ENCODE results near the gene ARHGEF11. TPM values are rescaled to one million over a fixed set of nuclear protein-coding genes. Genes with fewer than 3 reads are reported as not detected.

Gene ARHGEF11
- total and polyA plus RNA-seq, 9 of the 15 experiments (the other 6 are each of a cell fraction or from before 2014, with no cell fraction given), result 0.14 to 15.5 (median 9.0) TPM

DNA sequence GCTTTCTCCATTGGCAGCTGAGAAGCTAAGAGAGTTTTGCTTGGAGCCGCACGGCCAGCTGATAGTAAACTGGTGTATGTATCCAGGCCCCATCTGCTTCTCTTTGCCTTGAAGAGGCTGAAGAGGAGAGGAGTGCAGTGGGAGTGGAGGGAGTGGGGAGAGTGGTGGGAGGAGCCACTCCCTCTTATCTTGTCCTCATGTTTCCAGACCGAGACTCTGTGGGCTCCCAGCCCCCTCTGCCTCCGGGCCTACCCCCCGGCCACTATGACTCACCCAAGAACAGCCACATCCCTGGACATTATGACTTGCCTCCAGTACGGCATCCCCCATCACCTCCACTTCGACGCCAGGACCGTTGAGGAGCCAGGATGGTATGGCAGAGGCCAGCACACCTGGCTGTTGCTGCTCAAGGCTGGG, 131.1 kb downstream of the ARHGEF11 start (continued):
- TF ChIP-seq, protein P1, sequence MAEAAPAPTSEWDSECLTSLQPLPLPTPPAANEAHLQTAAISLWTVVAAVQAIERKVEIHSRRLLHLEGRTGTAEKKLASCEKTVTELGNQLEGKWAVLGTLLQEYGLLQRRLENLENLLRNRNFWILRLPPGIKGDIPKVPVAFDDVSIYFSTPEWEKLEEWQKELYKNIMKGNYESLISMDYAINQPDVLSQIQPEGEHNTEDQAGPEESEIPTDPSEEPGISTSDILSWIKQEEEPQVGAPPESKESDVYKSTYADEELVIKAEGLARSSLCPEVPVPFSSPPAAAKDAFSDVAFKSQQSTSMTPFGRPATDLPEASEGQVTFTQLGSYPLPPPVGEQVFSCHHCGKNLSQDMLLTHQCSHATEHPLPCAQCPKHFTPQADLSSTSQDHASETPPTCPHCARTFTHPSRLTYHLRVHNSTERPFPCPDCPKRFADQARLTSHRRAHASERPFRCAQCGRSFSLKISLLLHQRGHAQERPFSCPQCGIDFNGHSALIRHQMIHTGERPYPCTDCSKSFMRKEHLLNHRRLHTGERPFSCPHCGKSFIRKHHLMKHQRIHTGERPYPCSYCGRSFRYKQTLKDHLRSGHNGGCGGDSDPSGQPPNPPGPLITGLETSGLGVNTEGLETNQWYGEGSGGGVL (CRISPR knock-in tag; IDR thresholded peaks at IDR 0.05), result no peak
- TF ChIP-seq MEIS2 (IDR thresholded peaks at IDR 0.05; ENCODE audit: partially characterized antibody) (no peak), ZBTB8A (IDR thresholded peaks at IDR 0.05; ENCODE audit: partially characterized antibody) (no peak), ESRRA (IDR thresholded peaks at IDR 0.05; ENCODE audit: borderline replicate concordance, low read depth) (peak; percentile 60; the same call in 1 of the 2 replicates), RFX1 (IDR thresholded peaks at IDR 0.05) (no peak), POLR2H (tag; IDR thresholded peaks at IDR 0.05; ENCODE audit: low read depth) (no peak), ASH1L (IDR thresholded peaks at IDR 0.05; ENCODE audit: borderline replicate concordance, low read depth, partially characterized antibody) (no peak), SIN3B (IDR thresholded peaks at IDR 0.05; ENCODE audit: low read depth) (no peak), MYC (IDR thresholded peaks at IDR 0.05; ENCODE audit: low read depth, low read length) (peak; percentile 45; the same call in 1 of the 2 replicates), MYC (CRISPR knock-in tag; IDR thresholded peaks at IDR 0.05; ENCODE audit: borderline replicate concordance, low read depth) (no peak), SRSF1 (IDR thresholded peaks at IDR 0.05; ENCODE audit: low read depth, low read length) (no peak), ATF1 (CRISPR knock-in tag; IDR thresholded peaks at IDR 0.05) (no peak), ATF1 (tag; IDR thresholded peaks at IDR 0.05) (0 out of 2 replicates have a peak, but pooled peaks have one; percentile 37), CBFA2T3 (IDR thresholded peaks at IDR 0.05) (peak; percentile 81), ZNF75A (CRISPR knock-in tag; IDR thresholded peaks at IDR 0.05) (no peak), ZNF561 (CRISPR knock-in tag; conservative IDR thresholded peaks at IDR 0.05) (no peak), ZNF3 (CRISPR knock-in tag; IDR thresholded peaks at IDR 0.05) (no peak), TBP (optimal IDR thresholded peaks at IDR 0.05; ENCODE audit: low read depth, low read length) (no peak), ZNF175 (CRISPR knock-in tag; IDR thresholded peaks at IDR 0.05; ENCODE audit: low read depth) (0 out of 2 replicates have a peak, but pooled peaks have one; percentile 46)
- TF ChIP-seq, protein P2, sequence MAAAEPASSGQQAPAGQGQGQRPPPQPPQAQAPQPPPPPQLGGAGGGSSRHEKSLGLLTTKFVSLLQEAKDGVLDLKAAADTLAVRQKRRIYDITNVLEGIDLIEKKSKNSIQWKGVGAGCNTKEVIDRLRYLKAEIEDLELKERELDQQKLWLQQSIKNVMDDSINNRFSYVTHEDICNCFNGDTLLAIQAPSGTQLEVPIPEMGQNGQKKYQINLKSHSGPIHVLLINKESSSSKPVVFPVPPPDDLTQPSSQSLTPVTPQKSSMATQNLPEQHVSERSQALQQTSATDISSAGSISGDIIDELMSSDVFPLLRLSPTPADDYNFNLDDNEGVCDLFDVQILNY (CRISPR knock-in tag; IDR thresholded peaks at IDR 0.05), result no peak
- TF ChIP-seq, protein P3, sequence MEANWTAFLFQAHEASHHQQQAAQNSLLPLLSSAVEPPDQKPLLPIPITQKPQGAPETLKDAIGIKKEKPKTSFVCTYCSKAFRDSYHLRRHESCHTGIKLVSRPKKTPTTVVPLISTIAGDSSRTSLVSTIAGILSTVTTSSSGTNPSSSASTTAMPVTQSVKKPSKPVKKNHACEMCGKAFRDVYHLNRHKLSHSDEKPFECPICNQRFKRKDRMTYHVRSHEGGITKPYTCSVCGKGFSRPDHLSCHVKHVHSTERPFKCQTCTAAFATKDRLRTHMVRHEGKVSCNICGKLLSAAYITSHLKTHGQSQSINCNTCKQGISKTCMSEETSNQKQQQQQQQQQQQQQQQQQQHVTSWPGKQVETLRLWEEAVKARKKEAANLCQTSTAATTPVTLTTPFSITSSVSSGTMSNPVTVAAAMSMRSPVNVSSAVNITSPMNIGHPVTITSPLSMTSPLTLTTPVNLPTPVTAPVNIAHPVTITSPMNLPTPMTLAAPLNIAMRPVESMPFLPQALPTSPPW (CRISPR knock-in tag; IDR thresholded peaks at IDR 0.05), result peak; percentile 95
- TF ChIP-seq, protein P4, sequence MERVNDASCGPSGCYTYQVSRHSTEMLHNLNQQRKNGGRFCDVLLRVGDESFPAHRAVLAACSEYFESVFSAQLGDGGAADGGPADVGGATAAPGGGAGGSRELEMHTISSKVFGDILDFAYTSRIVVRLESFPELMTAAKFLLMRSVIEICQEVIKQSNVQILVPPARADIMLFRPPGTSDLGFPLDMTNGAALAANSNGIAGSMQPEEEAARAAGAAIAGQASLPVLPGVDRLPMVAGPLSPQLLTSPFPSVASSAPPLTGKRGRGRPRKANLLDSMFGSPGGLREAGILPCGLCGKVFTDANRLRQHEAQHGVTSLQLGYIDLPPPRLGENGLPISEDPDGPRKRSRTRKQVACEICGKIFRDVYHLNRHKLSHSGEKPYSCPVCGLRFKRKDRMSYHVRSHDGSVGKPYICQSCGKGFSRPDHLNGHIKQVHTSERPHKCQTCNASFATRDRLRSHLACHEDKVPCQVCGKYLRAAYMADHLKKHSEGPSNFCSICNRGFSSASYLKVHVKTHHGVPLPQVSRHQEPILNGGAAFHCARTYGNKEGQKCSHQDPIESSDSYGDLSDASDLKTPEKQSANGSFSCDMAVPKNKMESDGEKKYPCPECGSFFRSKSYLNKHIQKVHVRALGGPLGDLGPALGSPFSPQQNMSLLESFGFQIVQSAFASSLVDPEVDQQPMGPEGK (CRISPR knock-in tag; IDR thresholded peaks at IDR 0.05; ENCODE audit: borderline replicate concordance), result no peak
- TF ChIP-seq, protein P5, sequence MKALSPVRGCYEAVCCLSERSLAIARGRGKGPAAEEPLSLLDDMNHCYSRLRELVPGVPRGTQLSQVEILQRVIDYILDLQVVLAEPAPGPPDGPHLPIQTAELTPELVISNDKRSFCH (CRISPR knock-in tag; IDR thresholded peaks at IDR 0.05), result no peak
- TF ChIP-seq, protein P5 (tag; IDR thresholded peaks at IDR 0.05), result peak; percentile 76; the same call in 1 of the 2 replicates

All from K562 (cell line).